GM18951 (cell line): ENCODE data around the gene MAP3K12.
"Not testable (repeated sequence)": the region's sequence is repeated elsewhere in the genome, so short reads cannot be mapped to it uniquely, and the experiment has no call there.

Source experiments
- POLR2A ChIP-seq: IDR thresholded peaks from 4 replicates; pipeline ENCODE4 v1.6.1; 2011; ENCODE audit warnings: mild to moderate bottlenecking; ENCODE audit not compliant: insufficient read length, insufficient read depth; ENCODE audit errors: extremely low read depth
- in situ Hi-C: fragments of 300-500 bp; cut with MboI; formaldehyde crosslinking; loops from one replicate; pipeline ENCODE4 v1.12.0; 2022; ENCODE audit warnings: low sequenced_read_pairs, mixed read lengths, inconsistent platforms; ENCODE audit not compliant: unreplicated experiment

The MAP3K12 gene

GRCh38 chr12:53464685-53465418 lies 34.4 kb downstream of the MAP3K12 start:
- in situ Hi-C loops, result no loop called here
- TF ChIP-seq POLR2A, result no peak

- in situ Hi-C loops, result no loop called here
These were observed 35.3 kb downstream of the MAP3K12 start for GRCh38 chr12:53463802-53464560.

GRCh38 chr12:53462935-53463334 lies 36.3 kb downstream of the MAP3K12 start:
- in situ Hi-C loops, result no loop called here
- no peak for TF ChIP-seq POLR2A

More at GRCh38 chr12:53463802-53464560, 35.3 kb downstream of the MAP3K12 start:
- TF ChIP-seq POLR2A, result no peak

GRCh38 chr12:53461591-53461990 lies 37.7 kb downstream of the MAP3K12 start:
- in situ Hi-C loops, result no loop called here
- TF ChIP-seq POLR2A, result no peak

GRCh38 chr12:53461059-53461458 lies 38.2 kb downstream of the MAP3K12 start:
- TF ChIP-seq POLR2A, result no peak
- in situ Hi-C loops, result no loop called here

- TF ChIP-seq POLR2A, result no peak
These were observed 40.2 kb downstream of the MAP3K12 start for GRCh38 chr12:53459097-53459496.

GRCh38 chr12:53456654-53457366 lies 42.4 kb downstream of the MAP3K12 start:
- in situ Hi-C loops, result no loop called here
- TF ChIP-seq POLR2A, result no peak

More at GRCh38 chr12:53459097-53459496, 40.2 kb downstream of the MAP3K12 start:
- in situ Hi-C loops, result no loop called here

GRCh38 chr12:53454707-53455106 lies 44.6 kb downstream of the MAP3K12 start:
- in situ Hi-C loops, result no loop called here
- TF ChIP-seq POLR2A, result no peak

- in situ Hi-C loops, result no loop called here
- no peak for TF ChIP-seq POLR2A
These were observed 45.2 kb downstream of the MAP3K12 start for GRCh38 chr12:53453953-53454640.

- TF ChIP-seq POLR2A, result no peak
- in situ Hi-C loops, result no loop called here
These were observed 46.8 kb downstream of the MAP3K12 start for GRCh38 chr12:53452159-53453077.

GRCh38 chr12:53451661-53452158 lies 47.5 kb downstream of the MAP3K12 start, which contains the start of gene PCBP2:
TSS of gene PCBP2 (plus strand) at chr12:53452102. CDS start at chr12:53454801, 2,699 bp downstream.
- TF ChIP-seq POLR2A, result peak; percentile 88
- in situ Hi-C loops, result no loop called here

- in situ Hi-C loops, result no loop called here
- TF ChIP-seq POLR2A, result no peak
These were observed 48.3 kb downstream of the MAP3K12 start for GRCh38 chr12:53450936-53451335.

GRCh38 chr12:53444593-53445325 lies 54.5 kb downstream of the MAP3K12 start:
- in situ Hi-C loops, result not testable (repeated sequence)
